Upper lobe of left lung (tissue), 6 donors: Measurements from ENCODE around the gene TNFSF10. TPM values are rescaled to one million over a fixed set of nuclear protein-coding genes. Genes with fewer than 3 reads are reported as not detected.
"Not testable (repeated sequence)": the region's sequence is repeated elsewhere in the genome, so short reads cannot be mapped to it uniquely, and the experiment has no call there.

Source experiments
- ATAC-seq, 2 donors: fragments of 200-7000 bp; cut with Tn5 transposase; one replicate each; pipeline ENCODE4 v1.9.1; 2022; ENCODE audit warnings: mild to moderate bottlenecking in 2 of 2, moderate library complexity in 2 of 2; ENCODE audit not compliant: low FRiP score in 2 of 2
- DNase-seq, 2 donors: peaks; one replicate each; pipeline ENCODE4 v3.0.0-alpha.2; 2019 to 2020
- H3K27ac ChIP-seq, 4 donors: fragments of 200-600 bp; sonication (generic); one replicate each; pipeline ENCODE4 v1.5.1; 2016 to 2019
- H3K27me3 ChIP-seq, 4 donors: fragments of 200-600 bp; sonication (generic); one replicate each; pipeline ENCODE4 v1.5.1; 2017 to 2019
- H3K36me3 ChIP-seq, 4 donors: fragments of 200-600 bp; sonication (generic); one replicate each; pipeline ENCODE4 v1.5.1; 2016 to 2019
- H3K4me1 ChIP-seq, 4 donors: fragments of 200-600 bp; sonication (generic); one replicate each; pipeline ENCODE4 v1.5.1; 2018 to 2019
- H3K4me3 ChIP-seq, 4 donors: fragments of 200-600 bp; sonication (generic); one replicate each; pipeline ENCODE4 v1.5.1; 2017 to 2019; ENCODE audit warnings: mild to moderate bottlenecking in 2 of 4, moderate library complexity in 1 of 4
- H3K9me3 ChIP-seq, 4 donors: fragments of 200-600 bp; sonication (generic); one replicate each; pipeline ENCODE4 v1.5.1; 2018 to 2019
- CTCF ChIP-seq, 6 experiments: fragments of 450-650 bp in 4 of 6; fragments of 200-600 bp in 2 of 6; sonication (generic) in 2 of 6; IDR thresholded peaks; one replicate each; pipeline ENCODE4 v1.5.1; 2016 to 2019; ENCODE audit warnings: antibody characterized with exemption in 6 of 6
- EP300 ChIP-seq, 4 donors: sonication (generic); formaldehyde crosslinking; IDR thresholded peaks; one replicate each; pipeline ENCODE4 v1.5.1; 2017; ENCODE audit warnings: antibody characterized with exemption in 4 of 4, control low read depth in 2 of 4
- POLR2A ChIP-seq, 4 donors: fragments of 450-650 bp; IDR thresholded peaks; one replicate each; pipeline ENCODE4 v1.5.1; 2016 to 2017; ENCODE audit warnings: antibody characterized with exemption in 4 of 4, mild to moderate bottlenecking in 2 of 4
- POLR2AphosphoS5 ChIP-seq, 2 donors: sonication (generic); formaldehyde crosslinking; IDR thresholded peaks; one replicate each; pipeline ENCODE4 v1.5.1; 2017; ENCODE audit warnings: antibody characterized with exemption in 2 of 2
- WGBS, 2 donors: methylation state at CpG; one replicate each; pipeline ENCODE4 v1.1.5; 2017 to 2018; 5-methylcytosine and 5-hydroxymethylcytosine counted together
- total RNA-seq, 6 donors: library from RNA; depleted of rRNA in 4 of 6; stranded (reverse); fragments of >200 nt in 4 of 6; gene quantifications; one replicate each; pipeline versions ENCODE4 v1.1.0 to v1.2.1, GENCODE V29; 2016 to 2021
- donor health status: DM: no; HTN: no; CAD: no; lungs with moderate emphysema.
- donor health status: DM: no; HTN: yes; CAD: no; lungs with severe emphysema.

TNFSF10 gene
- total RNA-seq, 6 donors from 2014 or later = 41.0 to 95.2 (median 76.8) TPM

GRCh38 chr3:172524611-172525010 is 1.4 kb upstream of the TNFSF10 start:
- H3K27ac ChIP-seq = peak overlapping the region in 3 of 4 donors; percentile 23 to 87 (median 85)
- no peaks in the 10 kb centered on the region for H3K9me3 ChIP-seq
- 83 to 87% methylated on average over 3 of the region's 3 CpGs for WGBS, 2 donors
- H3K27me3 ChIP-seq = no peaks in the 10 kb centered on the region
- no peaks in the 10 kb centered on the region for H3K36me3 ChIP-seq
- TF ChIP-seq POLR2AphosphoS5 (IDR thresholded peaks at IDR 0.05) = no peak
- no peak for TF ChIP-seq CTCF (IDR thresholded peaks at IDR 0.05)
- TF ChIP-seq POLR2A (IDR thresholded peaks at IDR 0.05) = no peak
- TF ChIP-seq EP300 (IDR thresholded peaks at IDR 0.05) = no peak
- DNase-seq (no peak), ATAC-seq (no peak)
- H3K4me1 ChIP-seq = peaks cover 5 to 19% (median 11%) of the 10 kb centered on the region in 4 donors
- H3K4me3 ChIP-seq = no peak overlapping the region

GRCh38 chr3:172521837-172522726 is 1.1 kb downstream of the TNFSF10 start:
- peaks cover 28 to 45% (median 35%) of the 10 kb centered on the region in 4 donors for H3K4me1 ChIP-seq
- not testable (repeated sequence) for H3K9me3 ChIP-seq, H3K27me3 ChIP-seq, DNase-seq, ATAC-seq, H3K36me3 ChIP-seq
- WGBS, 2 donors = 24 to 26% methylated on average over 6 of the region's 6 CpGs
- peak overlapping the region; percentile 20 to 69 (median 52) for H3K4me3 ChIP-seq
- peak overlapping the region; percentile 85 to 95 (median 86) for H3K27ac ChIP-seq

DNA sequence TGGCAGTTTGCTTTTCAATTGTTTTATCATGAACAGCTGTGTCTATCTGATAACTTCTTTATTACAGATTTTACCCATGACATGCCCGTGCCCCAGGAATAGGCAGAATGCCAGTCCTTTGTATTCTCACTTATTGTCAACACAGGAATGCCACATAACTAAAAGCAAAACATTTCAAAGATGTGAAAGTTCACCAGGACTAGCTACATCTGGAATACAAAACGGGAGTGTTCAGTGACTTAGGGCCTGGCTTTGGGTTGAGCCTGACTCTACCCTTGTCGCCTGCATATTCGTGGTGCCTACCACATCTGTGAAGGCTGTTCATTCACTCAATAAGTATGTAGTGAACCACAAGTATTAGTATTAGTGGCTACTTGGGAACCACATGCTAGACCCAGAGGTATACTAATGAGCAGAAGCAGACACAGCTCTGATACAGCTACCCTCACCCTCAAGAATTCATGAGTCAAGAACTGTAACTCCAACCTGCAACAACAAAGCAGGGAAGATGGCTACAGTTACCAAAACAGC is 2.9 kb downstream of the TNFSF10 start:
- ATAC-seq = no peak
- Histone ChIP-seq H3K4me3 (peak overlapping the region in 3 of 4 donors; percentile 44 to 69 (median 59)), H3K36me3 (no peaks in the 10 kb centered on the region), H3K9me3 (no peaks in the 10 kb centered on the region), H3K27ac (peak overlapping the region; percentile 57 to 95 (median 79)), H3K4me1 (peaks cover 43 to 62% (median 52%) of the 10 kb centered on the region in 4 donors), H3K27me3 (no peaks in the 10 kb centered on the region)
- TF ChIP-seq EP300 (IDR thresholded peaks at IDR 0.05) (peak in 1 of 4 donors; percentile 53), CTCF (IDR thresholded peaks at IDR 0.05) (no peak), POLR2A (IDR thresholded peaks at IDR 0.05) (no peak), POLR2AphosphoS5 (IDR thresholded peaks at IDR 0.05) (peak in 1 of 2 donors; percentile 23)
- WGBS, 2 donors = 33 to 51% methylated on average over 4 of the region's 4 CpGs
- DNase-seq = no peak

- WGBS, 2 donors = 51 to 56% methylated on average over 5 of the region's 5 CpGs
- peak overlapping the region in 3 of 4 donors; percentile 16 to 73 (median 71) for H3K27ac ChIP-seq
- H3K4me1 ChIP-seq = peaks cover 49 to 67% (median 56%) of the 10 kb centered on the region in 4 donors
- TF ChIP-seq CTCF (IDR thresholded peaks at IDR 0.05) (no peak), POLR2A (IDR thresholded peaks at IDR 0.05) (no peak), EP300 (IDR thresholded peaks at IDR 0.05) (no peak), POLR2AphosphoS5 (IDR thresholded peaks at IDR 0.05) (no peak)
- no peaks in the 10 kb centered on the region for H3K27me3 ChIP-seq
- no peaks in the 10 kb centered on the region for H3K36me3 ChIP-seq
- DNase-seq (no peak), ATAC-seq (no peak)
- no peaks in the 10 kb centered on the region for H3K9me3 ChIP-seq
- peak overlapping the region in 3 of 4 donors; percentile 24 to 69 (median 59) for H3K4me3 ChIP-seq
Observed at GRCh38 chr3:172519740-172520139, 3.5 kb downstream of the TNFSF10 start.

- ATAC-seq (no peak), DNase-seq (no peak)
- TF ChIP-seq EP300 (IDR thresholded peaks at IDR 0.05) (no peak), POLR2A (IDR thresholded peaks at IDR 0.05) (no peak), CTCF (IDR thresholded peaks at IDR 0.05) (no peak), POLR2AphosphoS5 (IDR thresholded peaks at IDR 0.05) (no peak)
- H3K27ac ChIP-seq = peak overlapping the region in 3 of 4 donors; percentile 16 to 82 (median 71)
- H3K36me3 ChIP-seq = peaks cover 0 to 4% (median 0%) of the 10 kb centered on the region in 4 donors
- H3K27me3 ChIP-seq = no peaks in the 10 kb centered on the region
- H3K9me3 ChIP-seq = no peaks in the 10 kb centered on the region
- peaks cover 56 to 67% (median 61%) of the 10 kb centered on the region in 4 donors for H3K4me1 ChIP-seq
- H3K4me3 ChIP-seq = peak overlapping the region in 3 of 4 donors; percentile 24 to 69 (median 59)
- WGBS, 2 donors = 34 to 41% methylated on average over 2 of the region's 2 CpGs
Observed at GRCh38 chr3:172518929-172519640, 4.1 kb downstream of the TNFSF10 start.
